PC-9 (cell line): ENCODE data around the gene FAM131A. TPM values are rescaled to one million over a fixed set of nuclear protein-coding genes. Genes with fewer than 3 reads are reported as not detected.

Source experiments
- BruUV-seq: library from RNA; stranded (reverse); fragments of 400-500 nt; replicated peaks from 2 replicates; lab custom pipeline; 2021; lab: Mats Ljungman, UMichigan
- CTCF ChIA-PET: fragments of 300-600 bp; sonication (Branson Sonifier 250); formaldehyde crosslinking; loops from one replicate; lab custom pipeline; 2022; ENCODE audit warnings: antibody characterized with exemption; lab: Charles Lee
- POLR2A ChIA-PET: fragments of 300-600 bp; sonication (Branson Sonifier 250); formaldehyde crosslinking; loops from one replicate; lab custom pipeline; 2022; ENCODE audit warnings: antibody characterized with exemption; ENCODE audit not compliant: unreplicated experiment; lab: Charles Lee
- DNase-seq, 2 experiments: peaks; one replicate each; pipeline versions ENCODE4 v3.0.0 to v3.0.0-alpha.2; 2015 to 2022; ENCODE audit warnings: mixed read lengths in 1 of 2
- H2AFZ ChIP-seq: fragments of 200-600 bp; sonication (generic); 2 replicates; pipeline ENCODE4 v1.8.1; 2017; ENCODE audit warnings: antibody characterized with exemption
- H3F3A ChIP-seq: fragments of 200-600 bp; sonication (generic); 2 replicates; pipeline ENCODE4 v1.8.1; 2017; ENCODE audit warnings: antibody characterized with exemption, mild to moderate bottlenecking, low read depth; ENCODE audit not compliant: insufficient read depth
- H3K27ac ChIP-seq: fragments of 200-600 bp; sonication (generic); 2 replicates; pipeline ENCODE4 v1.6.1; 2016; ENCODE audit warnings: mixed run types
- H3K27me3 ChIP-seq: fragments of 200-600 bp; sonication (generic); 2 replicates; pipeline ENCODE4 v1.6.1; 2016; ENCODE audit warnings: low read depth, mixed run types; ENCODE audit not compliant: insufficient read depth
- H3K36me3 ChIP-seq: fragments of 200-600 bp; sonication (generic); 2 replicates; pipeline ENCODE4 v1.6.1; 2016; ENCODE audit warnings: low read depth, mixed run types
- H3K4me1 ChIP-seq: fragments of 200-600 bp; sonication (generic); replicated peaks from 2 replicates; pipeline ENCODE4 v1.6.1; 2016; ENCODE audit warnings: mixed run types; ENCODE audit not compliant: insufficient read depth
- H3K4me2 ChIP-seq: fragments of 200-600 bp; sonication (generic); 2 replicates; pipeline ENCODE4 v1.6.1; 2017; ENCODE audit warnings: mixed run types
- H3K4me3 ChIP-seq: fragments of 200-600 bp; sonication (generic); 2 replicates; pipeline ENCODE4 v1.6.1; 2016; ENCODE audit warnings: mixed run types
- H3K79me2 ChIP-seq: fragments of 200-600 bp; sonication (generic); 2 replicates; pipeline ENCODE4 v1.6.1; 2017; ENCODE audit warnings: low read depth, mixed run types
- H3K9me2 ChIP-seq: fragments of 200-600 bp; sonication (generic); 2 replicates; pipeline ENCODE4 v1.8.1; 2017; ENCODE audit warnings: mild to moderate bottlenecking; ENCODE audit not compliant: insufficient read depth
- H3K9me3 ChIP-seq: fragments of 200-600 bp; sonication (generic); 2 replicates; pipeline ENCODE4 v1.8.1; 2016; ENCODE audit warnings: low read depth; ENCODE audit not compliant: insufficient read depth
- H4K20me1 ChIP-seq: fragments of 200-600 bp; sonication (generic); 2 replicates; pipeline ENCODE4 v1.8.1; 2017; ENCODE audit not compliant: insufficient read depth
- EZH2 ChIP-seq: fragments of 200-600 bp; sonication (generic); IDR thresholded peaks from 2 replicates; pipeline ENCODE4 v1.8.0; 2017; ENCODE audit warnings: antibody characterized with exemption, low read depth
- intact Hi-C: fragments of 100-400 bp; cut with micrococcal nuclease; formaldehyde crosslinking; loops from one replicate; pipeline ENCODE4 v1.10.0; 2022; ENCODE audit not compliant: unreplicated experiment
- total RNA-seq: library from RNA; stranded (reverse); gene quantifications from 2 replicates; pipeline ENCODE4 v1.2.3, GENCODE V29; 2021
- TF ChIP-seq, protein P1 (sequence below): fragments of 200-600 bp; sonication (generic); conservative IDR thresholded peaks from 2 replicates; pipeline ENCODE4 v1.6.1; 2017; ENCODE audit warnings: mixed run types, antibody characterized with exemption, mild to moderate bottlenecking, moderate library complexity

Gene FAM131A
- total RNA-seq, 1 experiment from 2014 or later: 25.5 TPM

DNA sequence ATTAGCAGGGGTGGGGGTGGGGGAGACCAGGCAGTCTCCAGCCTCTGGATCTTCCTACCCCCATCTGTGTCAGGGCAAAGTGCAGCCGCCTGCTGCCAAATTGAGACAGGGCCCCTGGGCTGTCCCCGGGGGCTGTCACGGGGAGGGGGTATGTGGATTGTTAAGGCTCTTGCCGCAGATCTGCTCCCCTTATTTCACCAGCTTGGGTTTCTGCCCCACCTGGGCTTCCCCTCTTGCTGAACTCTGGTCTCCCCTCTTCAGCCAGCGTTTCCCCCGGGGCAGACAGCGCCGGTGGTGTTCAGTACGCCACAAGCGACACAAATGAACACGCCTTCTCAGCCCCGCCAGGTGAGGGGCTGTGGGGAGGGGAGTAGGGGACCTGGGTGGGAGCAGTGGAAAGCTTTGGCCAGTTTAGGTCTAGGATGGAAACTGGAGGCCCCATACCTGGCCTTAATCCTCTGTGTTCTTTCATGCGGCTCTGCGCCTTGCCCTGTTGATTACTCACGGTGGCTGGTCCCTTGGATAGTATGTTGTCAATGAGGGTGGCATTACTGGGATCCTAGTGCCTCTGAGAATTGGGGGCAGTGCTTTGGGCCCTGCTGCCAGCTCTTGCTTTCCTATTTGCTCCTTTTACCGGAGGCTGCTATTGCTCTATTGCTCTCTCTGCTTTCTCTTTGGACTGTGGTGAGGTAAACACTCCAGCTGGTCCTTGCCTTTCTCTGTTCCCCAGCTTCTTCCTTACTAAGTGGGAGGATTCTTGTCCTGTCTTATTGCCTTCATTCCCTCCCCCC is 21.3 kb upstream of the FAM131A start:
- TF ChIP-seq EZH2: no peak
- TF ChIP-seq, protein P1, sequence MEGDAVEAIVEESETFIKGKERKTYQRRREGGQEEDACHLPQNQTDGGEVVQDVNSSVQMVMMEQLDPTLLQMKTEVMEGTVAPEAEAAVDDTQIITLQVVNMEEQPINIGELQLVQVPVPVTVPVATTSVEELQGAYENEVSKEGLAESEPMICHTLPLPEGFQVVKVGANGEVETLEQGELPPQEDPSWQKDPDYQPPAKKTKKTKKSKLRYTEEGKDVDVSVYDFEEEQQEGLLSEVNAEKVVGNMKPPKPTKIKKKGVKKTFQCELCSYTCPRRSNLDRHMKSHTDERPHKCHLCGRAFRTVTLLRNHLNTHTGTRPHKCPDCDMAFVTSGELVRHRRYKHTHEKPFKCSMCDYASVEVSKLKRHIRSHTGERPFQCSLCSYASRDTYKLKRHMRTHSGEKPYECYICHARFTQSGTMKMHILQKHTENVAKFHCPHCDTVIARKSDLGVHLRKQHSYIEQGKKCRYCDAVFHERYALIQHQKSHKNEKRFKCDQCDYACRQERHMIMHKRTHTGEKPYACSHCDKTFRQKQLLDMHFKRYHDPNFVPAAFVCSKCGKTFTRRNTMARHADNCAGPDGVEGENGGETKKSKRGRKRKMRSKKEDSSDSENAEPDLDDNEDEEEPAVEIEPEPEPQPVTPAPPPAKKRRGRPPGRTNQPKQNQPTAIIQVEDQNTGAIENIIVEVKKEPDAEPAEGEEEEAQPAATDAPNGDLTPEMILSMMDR: no peak
- no TSS peak for BruUV-seq
- Histone ChIP-seq H3K9me3 (no peaks in the 10 kb centered on the region), H3F3A (peaks cover 71% of the 10 kb centered on the region), H3K27ac (peak overlapping the region; percentile 84), H3K4me1 (peaks cover 56% of the 10 kb centered on the region), H3K27me3 (no peaks in the 10 kb centered on the region), H3K79me2 (peaks cover 61% of the 10 kb centered on the region), H4K20me1 (peaks cover 57% of the 10 kb centered on the region), H2AFZ (no peak overlapping the region), H3K4me2 (peak overlapping the region; percentile 75), H3K9me2 (no peaks in the 10 kb centered on the region), H3K36me3 (peaks cover 38% of the 10 kb centered on the region), H3K4me3 (peak overlapping the region; percentile 63)
- POLR2A ChIA-PET: interaction anchor here (0.7 kb wide), 1 partner anchor 13 kb away, joined by 4 read pairs; no protein-coding TSS in a partner anchor
- DNase-seq: no peak
- intact Hi-C loops: loop anchor here (1.0 kb wide), 1 partner anchor 46 kb away; no protein-coding TSS in a partner anchor
- CTCF ChIA-PET: interaction anchor here (0.6 kb wide), 1 partner anchor 32 kb away, joined by 13 read pairs; no protein-coding TSS in a partner anchor

DNA sequence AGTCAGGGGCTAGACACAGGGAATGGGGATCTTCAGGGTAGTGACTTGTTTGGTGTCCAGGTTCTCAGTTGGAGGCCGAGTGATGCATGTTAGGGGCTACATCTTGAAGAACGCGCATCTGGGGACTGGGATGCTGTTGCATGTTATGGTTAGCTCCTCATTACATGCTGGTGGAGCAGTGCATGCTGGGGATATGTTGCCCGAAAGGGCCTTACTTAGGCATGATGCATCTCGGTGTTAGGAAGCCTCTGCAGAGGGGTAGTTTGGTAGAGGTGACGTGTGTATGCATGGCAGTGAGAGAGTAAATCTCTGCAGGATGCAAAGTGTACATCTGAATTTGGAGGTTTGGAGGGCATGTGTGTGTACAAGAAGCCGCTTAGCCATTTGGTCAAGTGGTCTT is 20.6 kb upstream of the FAM131A start:
- Histone ChIP-seq H3K9me3 (no peaks in the 10 kb centered on the region), H3K27me3 (no peaks in the 10 kb centered on the region), H3K79me2 (peaks cover 68% of the 10 kb centered on the region), H3K4me3 (peak overlapping the region; percentile 63; the same call in 1 of the 2 replicates), H3K4me2 (peak overlapping the region; percentile 75), H4K20me1 (peaks cover 64% of the 10 kb centered on the region), H2AFZ (no peak overlapping the region), H3F3A (peaks cover 71% of the 10 kb centered on the region), H3K9me2 (no peaks in the 10 kb centered on the region), H3K4me1 (peaks cover 56% of the 10 kb centered on the region), H3K27ac (peak overlapping the region; percentile 84), H3K36me3 (peaks cover 45% of the 10 kb centered on the region)
- intact Hi-C loops: no loop called here
- POLR2A ChIA-PET: no interaction called here
- CTCF ChIA-PET: no interaction called here
- DNase-seq: no peak
- no TSS peak for BruUV-seq
- TF ChIP-seq, protein P1: no peak
- TF ChIP-seq EZH2: no peak

DNA sequence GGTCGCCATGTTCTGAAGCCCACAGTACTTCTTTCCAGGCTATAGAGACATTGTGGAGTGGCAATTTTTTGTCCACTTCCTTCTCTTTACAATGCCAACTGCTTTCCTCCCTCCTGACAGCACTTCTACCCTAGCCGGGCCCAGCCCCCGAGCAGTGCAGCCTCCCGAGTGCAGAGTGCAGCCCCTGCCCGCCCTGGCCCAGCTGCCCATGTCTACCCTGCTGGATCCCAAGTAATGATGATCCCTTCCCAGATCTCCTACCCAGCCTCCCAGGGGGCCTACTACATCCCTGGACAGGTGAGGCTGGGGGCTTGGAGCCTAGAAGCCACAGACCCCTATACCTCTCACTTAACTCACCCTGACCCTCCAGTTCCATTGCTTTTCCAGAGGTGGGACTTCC is 20.2 kb upstream of the FAM131A start:
- Histone ChIP-seq H3K79me2 (peaks cover 72% of the 10 kb centered on the region), H3K27ac (peak overlapping the region; percentile 27; the same call in 1 of the 2 replicates), H3K36me3 (peaks cover 49% of the 10 kb centered on the region), H3K9me3 (no peaks in the 10 kb centered on the region), H3K27me3 (no peaks in the 10 kb centered on the region), H3K9me2 (no peaks in the 10 kb centered on the region), H2AFZ (no peak overlapping the region), H3K4me3 (peak overlapping the region; percentile 63; the same call in 1 of the 2 replicates), H3F3A (peaks cover 71% of the 10 kb centered on the region), H3K4me1 (peaks cover 56% of the 10 kb centered on the region), H4K20me1 (peaks cover 68% of the 10 kb centered on the region), H3K4me2 (peak overlapping the region; percentile 75)
- POLR2A ChIA-PET: no interaction called here
- no peak for TF ChIP-seq EZH2
- TF ChIP-seq, protein P1: no peak
- CTCF ChIA-PET: no interaction called here
- DNase-seq: no peak
- intact Hi-C loops: no loop called here
- BruUV-seq: TSS peak; percentile 28
